GM12872 (cell line): Measurements from ENCODE around the gene TMEM158.

Experiments
- TF ChIP-seq, protein P1 (sequence below): IDR thresholded peaks from 3 replicates; pipeline ENCODE4 v1.5.1; 2011; ENCODE audit warnings: low read depth, mild to moderate bottlenecking, low read length, moderate library complexity; ENCODE audit not compliant: insufficient read depth

Gene TMEM158

GRCh38 chr3:45267097-45267496, 41.0 kb upstream of the TMEM158 start:
- TF ChIP-seq, protein P1, sequence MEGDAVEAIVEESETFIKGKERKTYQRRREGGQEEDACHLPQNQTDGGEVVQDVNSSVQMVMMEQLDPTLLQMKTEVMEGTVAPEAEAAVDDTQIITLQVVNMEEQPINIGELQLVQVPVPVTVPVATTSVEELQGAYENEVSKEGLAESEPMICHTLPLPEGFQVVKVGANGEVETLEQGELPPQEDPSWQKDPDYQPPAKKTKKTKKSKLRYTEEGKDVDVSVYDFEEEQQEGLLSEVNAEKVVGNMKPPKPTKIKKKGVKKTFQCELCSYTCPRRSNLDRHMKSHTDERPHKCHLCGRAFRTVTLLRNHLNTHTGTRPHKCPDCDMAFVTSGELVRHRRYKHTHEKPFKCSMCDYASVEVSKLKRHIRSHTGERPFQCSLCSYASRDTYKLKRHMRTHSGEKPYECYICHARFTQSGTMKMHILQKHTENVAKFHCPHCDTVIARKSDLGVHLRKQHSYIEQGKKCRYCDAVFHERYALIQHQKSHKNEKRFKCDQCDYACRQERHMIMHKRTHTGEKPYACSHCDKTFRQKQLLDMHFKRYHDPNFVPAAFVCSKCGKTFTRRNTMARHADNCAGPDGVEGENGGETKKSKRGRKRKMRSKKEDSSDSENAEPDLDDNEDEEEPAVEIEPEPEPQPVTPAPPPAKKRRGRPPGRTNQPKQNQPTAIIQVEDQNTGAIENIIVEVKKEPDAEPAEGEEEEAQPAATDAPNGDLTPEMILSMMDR: no peak

DNA sequence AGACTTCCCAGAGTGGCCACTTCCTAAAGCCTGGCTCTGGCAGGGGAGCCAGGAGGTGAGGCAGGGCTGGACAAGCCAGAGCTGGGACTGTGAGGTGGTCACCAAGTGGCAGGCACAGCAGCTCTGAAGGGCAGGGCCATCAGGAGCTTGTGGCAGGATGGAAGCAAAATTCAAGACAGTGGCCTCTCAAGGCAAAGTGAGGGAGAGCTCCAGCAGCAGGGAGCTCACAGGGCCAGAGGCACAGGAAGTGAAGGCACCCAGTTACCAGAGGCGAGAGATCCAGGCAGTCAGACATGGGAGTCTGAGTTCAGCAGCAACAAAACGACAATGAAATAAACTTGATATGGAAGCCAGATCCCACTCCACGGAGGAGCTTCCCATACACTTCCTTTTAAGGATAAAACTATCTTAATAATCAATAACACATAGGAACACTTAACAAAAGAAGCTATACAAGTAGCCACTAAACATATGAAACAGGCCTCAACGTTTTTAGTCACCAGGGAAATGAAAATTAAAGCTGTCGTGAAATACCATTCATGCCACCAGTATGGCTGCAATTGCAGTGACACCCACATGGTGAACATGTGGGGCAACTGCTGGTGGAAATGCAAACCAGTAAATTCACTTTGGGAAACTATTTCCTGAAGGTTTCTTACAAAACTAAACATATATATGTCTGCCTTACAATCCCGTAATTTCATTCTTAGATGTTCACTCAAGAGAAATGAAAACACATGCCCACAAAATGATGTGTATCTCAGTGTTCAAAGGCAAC, 35.4 kb upstream of the TMEM158 start:
- TF ChIP-seq, protein P1: no peak

DNA sequence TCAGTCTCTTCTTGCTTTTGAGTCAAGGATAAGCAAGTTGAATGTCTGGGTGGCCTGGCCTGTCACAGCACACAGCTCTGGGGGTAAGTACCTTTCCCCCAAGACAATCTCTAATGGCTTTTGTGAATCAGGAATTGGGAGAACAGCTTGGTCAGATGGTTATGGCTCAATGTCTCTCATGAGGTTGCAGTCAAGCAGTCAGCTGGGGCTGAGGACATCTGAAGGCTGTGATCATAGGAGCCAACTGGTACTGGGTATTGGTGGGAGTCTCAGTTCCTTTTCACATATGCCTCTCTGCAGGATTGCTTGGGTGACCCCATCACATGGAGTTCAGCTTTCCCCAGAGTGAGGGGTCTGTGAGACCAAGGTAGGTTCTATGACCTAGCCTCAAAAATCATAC, 33.0 kb upstream of the TMEM158 start:
- TF ChIP-seq, protein P1: no peak

DNA sequence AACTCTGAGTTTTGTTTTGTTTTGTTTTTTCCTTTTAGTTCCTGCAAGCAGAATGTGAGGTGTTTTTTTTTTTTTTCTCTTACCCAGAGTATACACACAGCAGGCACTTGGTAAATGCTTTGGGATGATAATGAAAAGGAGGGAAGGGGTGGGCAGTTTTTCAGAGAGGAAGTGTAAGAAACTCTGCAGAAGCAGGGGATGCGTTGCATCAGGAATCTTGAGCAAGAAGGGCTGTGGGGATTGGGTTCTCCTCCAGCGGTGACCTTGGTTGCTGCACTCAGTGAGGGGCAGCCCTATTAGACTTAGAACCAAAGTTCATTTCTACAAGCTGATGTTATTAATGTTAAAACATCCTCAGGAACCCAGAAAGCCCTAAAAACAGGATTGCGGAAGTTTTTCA, 32.2 kb upstream of the TMEM158 start:
- TF ChIP-seq, protein P1: no peak

DNA sequence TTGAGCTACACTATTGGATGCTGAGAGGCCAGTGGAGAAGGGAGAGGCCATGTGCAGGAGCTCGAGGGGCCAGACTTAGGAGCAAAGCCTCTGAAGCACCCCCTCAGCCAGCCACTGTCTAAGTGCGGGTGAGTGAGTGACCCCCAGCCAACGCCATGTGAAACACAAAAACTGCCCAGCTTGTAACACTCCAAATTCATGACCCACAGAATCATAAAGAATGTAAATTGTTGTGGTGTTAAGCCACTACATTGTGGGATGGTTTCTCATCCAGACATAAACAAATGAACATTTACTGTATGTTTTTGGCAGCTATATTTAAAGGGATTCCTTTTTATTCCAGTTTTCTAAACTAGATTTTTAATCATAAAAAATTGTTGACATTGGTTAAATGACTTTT, 27.2 kb upstream of the TMEM158 start:
- TF ChIP-seq, protein P1: no peak

- TF ChIP-seq, protein P1: no peak
These were observed 26.7 kb upstream of the TMEM158 start for GRCh38 chr3:45252826-45253225.

DNA sequence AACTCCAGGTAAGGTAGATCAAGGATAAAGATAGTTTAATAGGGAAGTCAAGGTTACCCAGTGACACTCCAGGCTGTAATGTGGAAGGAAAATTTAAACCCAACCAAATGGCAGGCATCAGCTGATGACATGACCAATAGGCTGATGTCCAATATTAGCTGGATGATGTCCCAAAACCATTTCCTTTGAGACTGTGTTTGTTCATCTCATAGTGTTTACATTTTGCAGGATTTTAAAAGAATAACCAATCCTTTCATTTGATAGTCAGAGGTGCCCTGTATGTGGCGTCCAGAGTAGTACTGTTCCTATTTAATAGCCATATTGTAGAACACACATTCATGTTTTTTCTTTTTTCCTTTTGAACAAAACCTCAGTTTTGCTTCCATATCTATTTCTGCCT, 23.3 kb upstream of the TMEM158 start:
- TF ChIP-seq, protein P1: no peak
